HL-60 (cell line): ENCODE results near the gene SLC26A4.

Source experiments
- CTCF ChIP-seq: IDR thresholded peaks from one replicate; pipeline ENCODE4 v1.5.1; 2011; ENCODE audit warnings: low read length, control low read depth, inconsistent platforms; ENCODE audit not compliant: insufficient read depth
- POLR2AphosphoS5 ChIP-seq: IDR thresholded peaks from 2 replicates; pipeline ENCODE4 v1.6.1; 2012; ENCODE audit warnings: low read depth
- REST ChIP-seq: IDR thresholded peaks from 2 replicates; pipeline ENCODE4 v1.6.1; 2012; ENCODE audit warnings: low read depth; ENCODE audit not compliant: insufficient replicate concordance

- TF ChIP-seq POLR2AphosphoS5 (no peak), CTCF (no peak), REST (no peak)
These were observed 24.4 kb downstream of the SLC26A4 start for GRCh38 chr7:107684947-107685463.
